PC-3 (cell line): ENCODE results near the gene PKN2. TPM values are rescaled to one million over a fixed set of nuclear protein-coding genes. Genes with fewer than 3 reads are reported as not detected.

Experiments used
- ATAC-seq: fragments of 200-7000 bp; cut with Tn5 transposase; 2 replicates; pipeline ENCODE4 v1.9.1; 2020; ENCODE audit warnings: mild to moderate bottlenecking, moderate library complexity
- BruUV-seq: library from RNA; stranded (reverse); fragments of 400-500 nt; replicated peaks from 2 replicates; lab custom pipeline; 2021; lab: Mats Ljungman, UMichigan
- CTCF ChIA-PET: fragments of 300-600 bp; sonication (Branson Sonifier 250); formaldehyde crosslinking; loops from one replicate; lab custom pipeline; 2022; ENCODE audit warnings: antibody characterized with exemption; lab: Charles Lee
- POLR2A ChIA-PET: fragments of 300-600 bp; sonication (Branson Sonifier 250); formaldehyde crosslinking; loops from one replicate; lab custom pipeline; 2022; ENCODE audit warnings: antibody characterized with exemption; ENCODE audit not compliant: unreplicated experiment; lab: Charles Lee
- DNase-seq: peaks from one replicate; pipeline ENCODE4 v3.0.0-alpha.2; 2015
- H2AFZ ChIP-seq: fragments of 300-600 bp; sonication (generic); 2 replicates; pipeline ENCODE4 v1.6.0; 2016; ENCODE audit warnings: antibody characterized with exemption, low read length
- H3F3A ChIP-seq: fragments of 300-600 bp; sonication (generic); one replicate; pipeline ENCODE4 v1.6.0; 2017; ENCODE audit warnings: antibody characterized with exemption, low read length, control low read depth, mild to moderate bottlenecking; ENCODE audit not compliant: unreplicated experiment
- H3K27ac ChIP-seq: fragments of 300-600 bp; sonication (generic); 2 replicates; pipeline ENCODE4 v1.5.1; 2016; ENCODE audit warnings: mild to moderate bottlenecking, low read length
- H3K27me3 ChIP-seq: fragments of 300-600 bp; sonication (generic); 2 replicates; pipeline ENCODE4 v1.6.1; 2016; ENCODE audit warnings: low read length, mixed read lengths
- H3K36me3 ChIP-seq: fragments of 300-600 bp; sonication (generic); 2 replicates; pipeline ENCODE4 v1.6.1; 2016; ENCODE audit warnings: low read depth, mixed run types, low read length, mixed read lengths
- H3K4me1 ChIP-seq: fragments of 300-600 bp; sonication (generic); 2 replicates; pipeline ENCODE4 v1.5.1; 2016; ENCODE audit warnings: low read length; ENCODE audit not compliant: insufficient read depth
- H3K4me2 ChIP-seq: fragments of 300-600 bp; sonication (generic); 2 replicates; pipeline ENCODE4 v1.6.0; 2016; ENCODE audit warnings: low read length
- H3K4me3 ChIP-seq: fragments of 300-600 bp; sonication (generic); 2 replicates; pipeline ENCODE4 v1.5.1; 2016; ENCODE audit warnings: mild to moderate bottlenecking, low read length, mixed read lengths
- H3K79me2 ChIP-seq: fragments of 300-600 bp; sonication (generic); 2 replicates; pipeline ENCODE4 v1.6.1; 2017; ENCODE audit warnings: low read length, mixed read lengths
- H3K9ac ChIP-seq: fragments of 300-600 bp; sonication (generic); 2 replicates; pipeline ENCODE4 v1.6.0; 2016; ENCODE audit warnings: mild to moderate bottlenecking, low read length
- H3K9me2 ChIP-seq: fragments of 300-600 bp; sonication (generic); replicated peaks from 2 replicates; pipeline ENCODE4 v1.6.1; 2016; ENCODE audit warnings: mixed run types, low read length, mixed read lengths
- H3K9me3 ChIP-seq: fragments of 300-600 bp; sonication (generic); 2 replicates; pipeline ENCODE4 v1.6.1; 2016; ENCODE audit warnings: low read length, mixed read lengths
- H4K20me1 ChIP-seq: fragments of 300-600 bp; sonication (generic); 2 replicates; pipeline ENCODE4 v1.6.1; 2016; ENCODE audit warnings: low read length, mixed read lengths
- EZH2 ChIP-seq: fragments of 300-600 bp; sonication (generic); IDR thresholded peaks from one replicate; pipeline ENCODE4 v1.6.1; 2017; ENCODE audit warnings: antibody characterized with exemption, mild to moderate bottlenecking, low read length; ENCODE audit not compliant: unreplicated experiment
- EZH2phosphoT487 ChIP-seq: fragments of 300-600 bp; sonication (generic); IDR thresholded peaks from 2 replicates; pipeline ENCODE4 v1.6.1; 2018; ENCODE audit warnings: mild to moderate bottlenecking, antibody characterized with exemption, low read length, borderline replicate concordance
- intact Hi-C: fragments of 100-400 bp; cut with micrococcal nuclease; formaldehyde crosslinking; loops from 2 replicates; pipeline ENCODE4 v1.9.0; 2023
- total RNA-seq: library from RNA; depleted of rRNA; stranded (reverse); fragments of >200 nt; gene quantifications from 2 replicates; pipeline ENCODE4 v1.2.3, GENCODE V29; 2014
- TF ChIP-seq, protein P1 (sequence below): fragments of 300-600 bp; sonication (generic); conservative IDR thresholded peaks from 2 replicates; pipeline ENCODE4 v1.5.1; 2017; ENCODE audit warnings: antibody characterized with exemption, low read depth, mild to moderate bottlenecking, low read length

PKN2 gene
- total RNA-seq, 1 experiment from 2014 or later = 20.8 TPM

DNA sequence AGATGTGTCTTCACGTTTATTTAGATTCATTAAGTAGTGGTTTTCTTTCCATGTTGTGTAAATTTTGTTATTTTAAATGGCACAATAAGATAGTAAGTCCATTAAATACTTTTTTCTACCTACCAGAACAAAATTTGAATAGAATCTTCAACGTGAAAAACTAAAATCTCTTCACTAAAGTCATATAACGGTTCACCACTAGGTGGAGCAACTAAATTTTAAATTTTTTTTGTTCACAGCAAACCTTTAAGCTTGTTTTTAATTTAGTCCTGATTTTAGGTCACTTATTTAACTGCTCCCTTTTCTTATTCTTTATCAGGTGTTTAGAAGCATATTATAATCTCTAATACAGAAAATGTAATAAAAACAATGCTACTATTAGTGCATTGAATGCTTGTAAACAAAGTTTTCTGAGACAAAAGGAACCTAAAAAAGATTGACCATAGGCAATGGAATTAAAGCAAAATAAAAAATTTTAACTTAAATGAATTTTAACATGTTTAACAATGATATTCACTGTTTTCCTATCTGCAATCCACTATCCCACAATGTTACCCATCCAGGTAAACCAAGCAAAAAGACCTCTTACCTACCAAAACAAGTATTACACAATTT, 28.3 kb upstream of the PKN2 start:
- no peaks in the 10 kb centered on the region for H3K79me2 ChIP-seq
- H3K36me3 ChIP-seq = no peaks in the 10 kb centered on the region
- BruUV-seq = no TSS peak
- no peaks in the 10 kb centered on the region for H3K9me2 ChIP-seq
- CTCF ChIA-PET = interaction anchor here (0.6 to 1.3 kb wide), 5 partner anchors 23 to 1376 kb away, joined by 3 to 7 read pairs (median 3); partner anchors contain the start of gene PKN2
- H3K9me3 ChIP-seq = no peaks in the 10 kb centered on the region
- H3F3A ChIP-seq = no peaks in the 10 kb centered on the region
- intact Hi-C loops = loop anchor here (2.0 kb wide), 1 partner anchor 47 kb away; no protein-coding TSS in a partner anchor
- POLR2A ChIA-PET = interaction anchor here (0.6 kb wide), 1 partner anchor 1037 kb away, joined by 4 read pairs; no protein-coding TSS in a partner anchor
- TF ChIP-seq, protein P1, sequence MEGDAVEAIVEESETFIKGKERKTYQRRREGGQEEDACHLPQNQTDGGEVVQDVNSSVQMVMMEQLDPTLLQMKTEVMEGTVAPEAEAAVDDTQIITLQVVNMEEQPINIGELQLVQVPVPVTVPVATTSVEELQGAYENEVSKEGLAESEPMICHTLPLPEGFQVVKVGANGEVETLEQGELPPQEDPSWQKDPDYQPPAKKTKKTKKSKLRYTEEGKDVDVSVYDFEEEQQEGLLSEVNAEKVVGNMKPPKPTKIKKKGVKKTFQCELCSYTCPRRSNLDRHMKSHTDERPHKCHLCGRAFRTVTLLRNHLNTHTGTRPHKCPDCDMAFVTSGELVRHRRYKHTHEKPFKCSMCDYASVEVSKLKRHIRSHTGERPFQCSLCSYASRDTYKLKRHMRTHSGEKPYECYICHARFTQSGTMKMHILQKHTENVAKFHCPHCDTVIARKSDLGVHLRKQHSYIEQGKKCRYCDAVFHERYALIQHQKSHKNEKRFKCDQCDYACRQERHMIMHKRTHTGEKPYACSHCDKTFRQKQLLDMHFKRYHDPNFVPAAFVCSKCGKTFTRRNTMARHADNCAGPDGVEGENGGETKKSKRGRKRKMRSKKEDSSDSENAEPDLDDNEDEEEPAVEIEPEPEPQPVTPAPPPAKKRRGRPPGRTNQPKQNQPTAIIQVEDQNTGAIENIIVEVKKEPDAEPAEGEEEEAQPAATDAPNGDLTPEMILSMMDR = peak; percentile 83
- no peak for TF ChIP-seq EZH2
- no peak for TF ChIP-seq EZH2phosphoT487
- DNase-seq (peak; percentile 60), ATAC-seq (no peak)
- no peak overlapping the region for H3K9ac ChIP-seq
- peaks cover 4% of the 10 kb centered on the region; the same call in 1 of the 2 replicates for H3K4me1 ChIP-seq
- H3K4me2 ChIP-seq = no peak overlapping the region
- no peaks in the 10 kb centered on the region for H4K20me1 ChIP-seq
- H3K4me3 ChIP-seq = no peak overlapping the region
- no peaks in the 10 kb centered on the region for H3K27me3 ChIP-seq
- no peak overlapping the region for H2AFZ ChIP-seq
- no peak overlapping the region for H3K27ac ChIP-seq

- ChIA-PET POLR2A (no interaction called here), CTCF (no interaction called here)
- Histone ChIP-seq H3F3A (no peaks in the 10 kb centered on the region), H3K36me3 (no peaks in the 10 kb centered on the region), H3K27me3 (no peaks in the 10 kb centered on the region), H3K4me3 (no peak overlapping the region), H3K27ac (no peak overlapping the region), H3K4me1 (peaks cover 4% of the 10 kb centered on the region; the same call in 1 of the 2 replicates), H3K9me2 (no peaks in the 10 kb centered on the region), H3K79me2 (no peaks in the 10 kb centered on the region), H3K9me3 (no peaks in the 10 kb centered on the region), H4K20me1 (no peaks in the 10 kb centered on the region), H3K4me2 (no peak overlapping the region), H2AFZ (no peak overlapping the region; the same call in 1 of the 2 replicates), H3K9ac (no peak overlapping the region)
- intact Hi-C loops = no loop called here
- DNase-seq = peak; percentile 52
- no peak for ATAC-seq
- no TSS peak for BruUV-seq
- TF ChIP-seq EZH2 = no peak
- no peak for TF ChIP-seq EZH2phosphoT487
- TF ChIP-seq, protein P1 = no peak
These were observed 25.7 kb upstream of the PKN2 start for GRCh38 chr1:88658419-88658818.

DNA sequence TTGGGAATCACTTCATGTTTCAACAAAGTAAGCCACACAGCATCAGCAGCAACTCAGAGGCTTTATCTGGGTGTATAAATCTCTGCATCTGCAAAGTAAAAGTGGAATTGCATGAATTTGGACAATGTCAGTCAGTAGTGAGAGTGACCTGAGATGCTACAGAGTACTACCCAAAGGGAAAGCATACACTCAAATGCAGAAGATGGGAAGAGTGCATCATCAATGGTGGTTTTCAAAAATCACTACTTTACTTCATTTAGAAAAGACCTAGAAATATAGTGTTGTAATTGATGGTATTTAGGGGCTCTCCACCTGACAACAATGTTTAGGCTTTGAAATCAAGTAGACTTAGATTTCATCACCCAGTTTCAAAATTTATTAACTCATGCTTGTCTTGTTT, 24.5 kb upstream of the PKN2 start:
- Histone ChIP-seq H3K79me2 (no peaks in the 10 kb centered on the region), H3K27me3 (no peaks in the 10 kb centered on the region), H3K4me3 (no peak overlapping the region), H3K27ac (no peak overlapping the region), H3K9me2 (no peaks in the 10 kb centered on the region), H3K4me2 (no peak overlapping the region), H3K36me3 (no peaks in the 10 kb centered on the region), H4K20me1 (no peaks in the 10 kb centered on the region), H3K4me1 (peaks cover 4% of the 10 kb centered on the region; the same call in 1 of the 2 replicates), H2AFZ (no peak overlapping the region), H3K9me3 (no peaks in the 10 kb centered on the region), H3K9ac (no peak overlapping the region), H3F3A (no peaks in the 10 kb centered on the region)
- no TSS peak for BruUV-seq
- ChIA-PET POLR2A (no interaction called here), CTCF (no interaction called here)
- ATAC-seq (no peak), DNase-seq (no peak)
- intact Hi-C loops = no loop called here
- TF ChIP-seq, protein P1 = no peak
- no peak for TF ChIP-seq EZH2
- no peak for TF ChIP-seq EZH2phosphoT487
